GM23338 (cell line): Measurements from ENCODE around the gene RAB22A. TPM values are rescaled to one million over a fixed set of nuclear protein-coding genes. Genes with fewer than 3 reads are reported as not detected.

ENCODE experiments used
- ATAC-seq: fragments of 200-7000 bp; cut with Tn5 transposase; 3 replicates; pipeline ENCODE4 v1.9.1; 2020
- DNase-seq: peaks from one replicate; pipeline ENCODE4 v3.0.0-alpha.2; 2015; ENCODE audit warnings: low spot score
- H2AFZ ChIP-seq: fragments of 200-600 bp; sonication (generic); 2 replicates; pipeline ENCODE4 v1.8.0; 2016; ENCODE audit warnings: antibody characterized with exemption, mild to moderate bottlenecking, moderate library complexity
- H3F3A ChIP-seq: fragments of 200-600 bp; sonication (generic); replicated peaks from 2 replicates; pipeline ENCODE4 v1.8.0; 2017; ENCODE audit warnings: antibody characterized with exemption, mixed run types, low read depth
- H3K27ac ChIP-seq: fragments of 200-600 bp; sonication (generic); 2 replicates; pipeline ENCODE4 v1.6.1; 2016; ENCODE audit warnings: low read depth
- H3K27me3 ChIP-seq: fragments of 200-600 bp; sonication (generic); 2 replicates; pipeline ENCODE4 v1.8.0; 2016; ENCODE audit warnings: mild to moderate bottlenecking, mixed run types, moderate library complexity; ENCODE audit not compliant: insufficient read depth
- H3K36me3 ChIP-seq: fragments of 200-600 bp; sonication (generic); 2 replicates; pipeline ENCODE4 v1.8.0; 2016; ENCODE audit warnings: mild to moderate bottlenecking; ENCODE audit not compliant: insufficient read depth
- H3K4me1 ChIP-seq: fragments of 200-600 bp; sonication (generic); 2 replicates; pipeline ENCODE4 v1.8.0; 2016; ENCODE audit warnings: mild to moderate bottlenecking, moderate library complexity; ENCODE audit not compliant: insufficient read depth
- H3K4me2 ChIP-seq: fragments of 200-600 bp; sonication (generic); 2 replicates; pipeline ENCODE4 v1.7.1; 2017; ENCODE audit warnings: mixed run types
- H3K4me3 ChIP-seq: fragments of 200-600 bp; sonication (generic); 2 replicates; pipeline ENCODE4 v1.6.1; 2016; ENCODE audit warnings: mixed run types
- H3K79me2 ChIP-seq: fragments of 200-600 bp; sonication (generic); replicated peaks from 2 replicates; pipeline ENCODE4 v1.8.0; 2017; ENCODE audit warnings: mild to moderate bottlenecking; ENCODE audit not compliant: insufficient read depth
- H3K9me2 ChIP-seq: fragments of 200-600 bp; sonication (generic); 2 replicates; pipeline ENCODE4 v1.8.0; 2017; ENCODE audit not compliant: insufficient read depth
- H4K20me1 ChIP-seq: fragments of 200-600 bp; sonication (generic); replicated peaks from 2 replicates; pipeline ENCODE4 v1.8.0; 2017; ENCODE audit warnings: mild to moderate bottlenecking; ENCODE audit not compliant: insufficient read depth
- H3K27ac Mint-ChIP-seq: 2 replicates; pipeline ENCODE4 v1.8.0; 2020; ENCODE audit warnings: inconsistent platforms, mild to moderate bottlenecking, moderate library complexity, mixed read lengths
- H3K27me3 Mint-ChIP-seq: 3 replicates; pipeline ENCODE4 v1.8.0; 2022; ENCODE audit warnings: low read depth, mild to moderate bottlenecking, moderate library complexity, mixed read lengths, inconsistent platforms; ENCODE audit not compliant: insufficient read depth, poor library complexity
- H3K36me3 Mint-ChIP-seq: 3 replicates; pipeline ENCODE4 v1.8.0; 2021; ENCODE audit warnings: low read depth, mild to moderate bottlenecking, inconsistent platforms, moderate library complexity, mixed read lengths
- H3K4me1 Mint-ChIP-seq: 3 replicates; pipeline ENCODE4 v1.8.0; 2020; ENCODE audit warnings: mild to moderate bottlenecking, inconsistent platforms, mixed read lengths
- H3K4me3 Mint-ChIP-seq: 3 replicates; pipeline ENCODE4 v1.8.0; 2021; ENCODE audit warnings: moderate library complexity, mild to moderate bottlenecking, inconsistent platforms, mixed read lengths
- H3K9me3 Mint-ChIP-seq: 3 replicates; pipeline ENCODE4 v1.8.0; 2020; ENCODE audit warnings: moderate library complexity, mild to moderate bottlenecking, inconsistent platforms, mixed read lengths
- CREB1 ChIP-seq: fragments of 250-450 bp; sonication (Bioruptor Pico); IDR thresholded peaks from 2 replicates; pipeline ENCODE4 v1.5.0; 2020; ENCODE audit warnings: low read depth, mild to moderate bottlenecking, moderate library complexity
- CTCF ChIP-seq, 2 experiments: fragments of 200-600 bp in 1 of 2; sonication (generic) in 1 of 2; conservative IDR thresholded peaks; 2 replicates each; pipeline versions ENCODE4 v1.5.1 to v1.6.1; 2016 to 2017; ENCODE audit warnings: antibody characterized with exemption in 2 of 2, low read depth in 2 of 2, mild to moderate bottlenecking in 2 of 2, moderate library complexity in 1 of 2
- EZH2 ChIP-seq: fragments of 200-600 bp; sonication (generic); IDR thresholded peaks from one replicate; pipeline ENCODE4 v1.8.0; 2017; ENCODE audit warnings: antibody characterized with exemption, mild to moderate bottlenecking, low read depth; ENCODE audit not compliant: unreplicated experiment
- EZH2phosphoT487 ChIP-seq: fragments of 200-600 bp; sonication (generic); IDR thresholded peaks from one replicate; pipeline ENCODE4 v1.8.1; 2018; ENCODE audit warnings: antibody characterized with exemption; ENCODE audit not compliant: unreplicated experiment
- JUNB ChIP-seq: IDR thresholded peaks from one replicate; pipeline ENCODE4 v1.6.1; 2016; ENCODE audit warnings: antibody characterized with exemption; ENCODE audit not compliant: unreplicated experiment
- NANOG ChIP-seq: IDR thresholded peaks from 2 replicates; pipeline ENCODE4 v1.6.1; 2016; ENCODE audit warnings: antibody characterized with exemption, borderline replicate concordance
- POLR2AphosphoS5 ChIP-seq: IDR thresholded peaks from 2 replicates; pipeline ENCODE4 v1.6.1; 2016; ENCODE audit warnings: antibody characterized with exemption, low read depth
- REST ChIP-seq: IDR thresholded peaks from one replicate; pipeline ENCODE4 v1.6.1; 2018; ENCODE audit warnings: antibody characterized with exemption; ENCODE audit not compliant: unreplicated experiment
- STAT1 ChIP-seq: IDR thresholded peaks from one replicate; pipeline ENCODE4 v1.6.1; 2016; ENCODE audit warnings: antibody characterized with exemption; ENCODE audit not compliant: unreplicated experiment
- ZNF114 ChIP-seq: fragments of 250-450 bp; sonication (Bioruptor Pico); IDR thresholded peaks from 2 replicates; pipeline ENCODE4 v1.5.0; 2020; ENCODE audit warnings: mild to moderate bottlenecking, moderate library complexity
- ZNF331 ChIP-seq: fragments of 250-450 bp; sonication (Bioruptor Pico); IDR thresholded peaks from 2 replicates; pipeline ENCODE4 v1.5.0; 2020; ENCODE audit warnings: low read depth, mild to moderate bottlenecking, moderate library complexity
- ZNF462 ChIP-seq: fragments of 250-450 bp; sonication (Bioruptor Pico); IDR thresholded peaks from 2 replicates; pipeline ENCODE4 v1.5.0; 2020; ENCODE audit warnings: mild to moderate bottlenecking, moderate library complexity
- polyA plus RNA-seq: library from polyadenylated mRNA; unstranded; fragments of >200 nt; fragmentation: Nextera tagmentation; extraction: Ambion mirVana; gene quantifications from 2 replicates; pipeline ENCODE4 v1.2.1, GENCODE V29; 2016
- total RNA-seq: library from RNA; depleted of rRNA; stranded (reverse); fragments of >200 nt; shearing (Covaris generic); gene quantifications from 2 replicates; pipeline ENCODE4 v1.2.3, GENCODE V29; 2014
- TF ChIP-seq, protein P1 (sequence below): IDR thresholded peaks from 2 replicates; pipeline ENCODE4 v1.6.1; 2016; ENCODE audit warnings: antibody characterized with exemption

The RAB22A gene
- total and polyA plus RNA-seq, 2 experiments from 2014 or later = 3.3 to 6.8 TPM

- no peaks in the 10 kb centered on the region for H3K27me3 ChIP-seq
- Mint-ChIP-seq H3K9me3 (no peaks in the 10 kb centered on the region), H3K4me3 (no peak overlapping the region), H3K27me3 (no peaks in the 10 kb centered on the region), H3K27ac (no peak overlapping the region), H3K4me1 (peaks cover 12% of the 10 kb centered on the region), H3K36me3 (peaks cover 26% of the 10 kb centered on the region)
- H4K20me1 ChIP-seq = peaks cover 4% of the 10 kb centered on the region; the same call in 1 of the 2 replicates
- no peak overlapping the region for H2AFZ ChIP-seq
- H3K9me2 ChIP-seq = no peaks in the 10 kb centered on the region
- ATAC-seq (no peak), DNase-seq (no peak)
- H3K4me1 ChIP-seq = no peaks in the 10 kb centered on the region
- H3K79me2 ChIP-seq = peaks cover 8% of the 10 kb centered on the region; the same call in 1 of the 2 replicates
- TF ChIP-seq CREB1 (CRISPR knock-in tag) (no peak), ZNF331 (CRISPR knock-in tag) (no peak), EZH2phosphoT487 (no peak), ZNF462 (CRISPR knock-in tag) (no peak), POLR2AphosphoS5 (no peak), NANOG (no peak), ZNF114 (CRISPR knock-in tag) (no peak), JUNB (no peak), REST (no peak), EZH2 (no peak), STAT1 (no peak), CTCF (conservative IDR thresholded peaks at IDR 0.05; ENCODE audit: low read depth in 2 of 2) (no peak)
- TF ChIP-seq, protein P1, sequence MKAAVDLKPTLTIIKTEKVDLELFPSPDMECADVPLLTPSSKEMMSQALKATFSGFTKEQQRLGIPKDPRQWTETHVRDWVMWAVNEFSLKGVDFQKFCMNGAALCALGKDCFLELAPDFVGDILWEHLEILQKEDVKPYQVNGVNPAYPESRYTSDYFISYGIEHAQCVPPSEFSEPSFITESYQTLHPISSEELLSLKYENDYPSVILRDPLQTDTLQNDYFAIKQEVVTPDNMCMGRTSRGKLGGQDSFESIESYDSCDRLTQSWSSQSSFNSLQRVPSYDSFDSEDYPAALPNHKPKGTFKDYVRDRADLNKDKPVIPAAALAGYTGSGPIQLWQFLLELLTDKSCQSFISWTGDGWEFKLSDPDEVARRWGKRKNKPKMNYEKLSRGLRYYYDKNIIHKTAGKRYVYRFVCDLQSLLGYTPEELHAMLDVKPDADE = no peak
- H3K36me3 ChIP-seq = no peaks in the 10 kb centered on the region; the same call in 1 of the 2 replicates
- H3K4me3 ChIP-seq = no peak overlapping the region
- H3F3A ChIP-seq = no peaks in the 10 kb centered on the region
- no peak overlapping the region for H3K4me2 ChIP-seq
- H3K27ac ChIP-seq = no peak overlapping the region
Observed at GRCh38 chr20:58271606-58272351, 37.7 kb upstream of the RAB22A start.
